DOHH2 (cell line): Measurements from ENCODE around the gene SPTBN1.
"Not testable (repeated sequence)": the region's sequence is repeated elsewhere in the genome, so short reads cannot be mapped to it uniquely, and the experiment has no call there.

Experiments
- H3F3A ChIP-seq: fragments of 200-600 bp; sonication (generic), shearing (Covaris generic); 2 replicates; pipeline ENCODE4 v1.6.0; 2016; ENCODE audit warnings: antibody characterized with exemption, mild to moderate bottlenecking; ENCODE audit not compliant: control insufficient read depth, insufficient read depth
- H3K27ac ChIP-seq: fragments of 200-600 bp; sonication (generic); 2 replicates; pipeline ENCODE4 v1.5.1; 2014; ENCODE audit warnings: low read depth, mild to moderate bottlenecking, low read length, moderate library complexity
- H3K27me3 ChIP-seq: fragments of 200-600 bp; sonication (generic); 2 replicates; pipeline ENCODE4 v1.6.1; 2014; ENCODE audit warnings: mild to moderate bottlenecking, low read length, mixed read lengths; ENCODE audit not compliant: control insufficient read depth
- H3K36me3 ChIP-seq: fragments of 200-600 bp; sonication (generic); 2 replicates; pipeline ENCODE4 v1.6.1; 2014; ENCODE audit warnings: mild to moderate bottlenecking, low read length, moderate library complexity, mixed read lengths; ENCODE audit not compliant: control insufficient read depth
- H3K4me1 ChIP-seq: fragments of 200-600 bp; sonication (generic); 2 replicates; pipeline ENCODE4 v1.6.1; 2014; ENCODE audit warnings: mild to moderate bottlenecking, low read length, mixed read lengths; ENCODE audit not compliant: control insufficient read depth
- H3K4me2 ChIP-seq: fragments of 200-600 bp; sonication (generic); 2 replicates; pipeline ENCODE4 v1.6.0; 2014; ENCODE audit warnings: mild to moderate bottlenecking, low read length, moderate library complexity
- H3K4me3 ChIP-seq: fragments of 200-600 bp; sonication (generic); 2 replicates; pipeline ENCODE4 v1.5.1; 2014; ENCODE audit warnings: mild to moderate bottlenecking, low read length, mixed read lengths
- H3K79me2 ChIP-seq: fragments of 200-600 bp; sonication (generic); 2 replicates; pipeline ENCODE4 v1.6.1; 2014; ENCODE audit warnings: mild to moderate bottlenecking, low read length, mixed read lengths; ENCODE audit not compliant: control insufficient read depth
- H3K9me2 ChIP-seq: fragments of 200-600 bp; sonication (generic); replicated peaks from 2 replicates; pipeline ENCODE4 v1.6.1; 2014; ENCODE audit warnings: mild to moderate bottlenecking, low read length, mixed read lengths; ENCODE audit not compliant: control insufficient read depth
- H3K9me3 ChIP-seq: fragments of 200-600 bp; sonication (generic); 2 replicates; pipeline ENCODE4 v1.6.1; 2014; ENCODE audit warnings: antibody characterized with exemption, low read length, mixed read lengths; ENCODE audit not compliant: control insufficient read depth, insufficient read depth
- H4K20me1 ChIP-seq: fragments of 200-600 bp; sonication (generic); 2 replicates; pipeline ENCODE4 v1.6.0; 2014; ENCODE audit warnings: low read depth, mild to moderate bottlenecking, antibody characterized with exemption, low read length, moderate library complexity; ENCODE audit not compliant: control insufficient read depth, insufficient read depth
- EZH2phosphoT487 ChIP-seq: fragments of 200-600 bp; sonication (generic); IDR thresholded peaks from 2 replicates; pipeline ENCODE4 v1.6.1; 2017; ENCODE audit warnings: borderline replicate concordance, mild to moderate bottlenecking, antibody characterized with exemption, low read length, moderate library complexity, mixed read lengths
- TF ChIP-seq, protein P1 (sequence below): fragments of 200-600 bp; sonication (generic); IDR thresholded peaks from one replicate; pipeline ENCODE4 v1.5.1; 2014; ENCODE audit warnings: antibody characterized with exemption, mild to moderate bottlenecking, low read depth, low read length; ENCODE audit not compliant: poor library complexity, severe bottlenecking

Gene SPTBN1

DNA sequence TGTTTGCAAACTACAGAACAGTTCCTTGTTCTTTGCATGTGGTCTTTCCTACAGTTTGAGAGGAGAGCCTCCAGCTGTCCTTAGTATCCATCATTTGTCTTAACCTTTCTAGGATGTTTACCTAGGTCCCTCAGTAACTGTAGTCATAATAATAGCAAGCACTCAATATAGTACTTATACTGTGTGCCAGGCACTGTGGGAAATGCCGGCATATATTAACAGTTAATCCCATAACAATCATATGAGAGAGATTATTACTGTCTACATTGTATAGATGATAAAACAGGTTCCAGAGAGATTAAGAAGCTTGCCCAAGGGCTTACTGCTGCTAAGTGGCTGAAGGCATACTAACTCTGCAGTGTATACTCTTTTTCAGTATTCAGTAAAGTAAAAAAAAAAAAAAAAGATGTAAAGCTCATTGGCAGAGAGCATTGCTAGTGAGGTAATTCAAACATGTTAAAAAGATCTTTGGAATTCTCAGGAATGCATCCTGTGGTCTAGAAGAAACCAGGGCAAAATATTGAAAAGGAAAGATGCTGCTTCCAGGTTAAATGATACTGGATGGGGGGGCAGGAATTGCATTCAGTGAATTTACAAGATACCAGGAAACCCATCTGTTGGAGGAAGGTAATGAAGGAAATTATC is 72.3 kb downstream of the SPTBN1 start:
- Histone ChIP-seq H3K27ac (no peak overlapping the region), H3K4me3 (no peak overlapping the region), H3K4me1 (no peaks in the 10 kb centered on the region), H3K27me3 (no peaks in the 10 kb centered on the region), H3K9me3 (no peaks in the 10 kb centered on the region), H3K4me2 (no peak overlapping the region), H3K36me3 (no peaks in the 10 kb centered on the region), H3K79me2 (no peaks in the 10 kb centered on the region), H3F3A (no peaks in the 10 kb centered on the region), H3K9me2 (no peaks in the 10 kb centered on the region), H4K20me1 (no peaks in the 10 kb centered on the region)
- TF ChIP-seq, protein P1, sequence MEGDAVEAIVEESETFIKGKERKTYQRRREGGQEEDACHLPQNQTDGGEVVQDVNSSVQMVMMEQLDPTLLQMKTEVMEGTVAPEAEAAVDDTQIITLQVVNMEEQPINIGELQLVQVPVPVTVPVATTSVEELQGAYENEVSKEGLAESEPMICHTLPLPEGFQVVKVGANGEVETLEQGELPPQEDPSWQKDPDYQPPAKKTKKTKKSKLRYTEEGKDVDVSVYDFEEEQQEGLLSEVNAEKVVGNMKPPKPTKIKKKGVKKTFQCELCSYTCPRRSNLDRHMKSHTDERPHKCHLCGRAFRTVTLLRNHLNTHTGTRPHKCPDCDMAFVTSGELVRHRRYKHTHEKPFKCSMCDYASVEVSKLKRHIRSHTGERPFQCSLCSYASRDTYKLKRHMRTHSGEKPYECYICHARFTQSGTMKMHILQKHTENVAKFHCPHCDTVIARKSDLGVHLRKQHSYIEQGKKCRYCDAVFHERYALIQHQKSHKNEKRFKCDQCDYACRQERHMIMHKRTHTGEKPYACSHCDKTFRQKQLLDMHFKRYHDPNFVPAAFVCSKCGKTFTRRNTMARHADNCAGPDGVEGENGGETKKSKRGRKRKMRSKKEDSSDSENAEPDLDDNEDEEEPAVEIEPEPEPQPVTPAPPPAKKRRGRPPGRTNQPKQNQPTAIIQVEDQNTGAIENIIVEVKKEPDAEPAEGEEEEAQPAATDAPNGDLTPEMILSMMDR, result no peak
- no peak for TF ChIP-seq EZH2phosphoT487

DNA sequence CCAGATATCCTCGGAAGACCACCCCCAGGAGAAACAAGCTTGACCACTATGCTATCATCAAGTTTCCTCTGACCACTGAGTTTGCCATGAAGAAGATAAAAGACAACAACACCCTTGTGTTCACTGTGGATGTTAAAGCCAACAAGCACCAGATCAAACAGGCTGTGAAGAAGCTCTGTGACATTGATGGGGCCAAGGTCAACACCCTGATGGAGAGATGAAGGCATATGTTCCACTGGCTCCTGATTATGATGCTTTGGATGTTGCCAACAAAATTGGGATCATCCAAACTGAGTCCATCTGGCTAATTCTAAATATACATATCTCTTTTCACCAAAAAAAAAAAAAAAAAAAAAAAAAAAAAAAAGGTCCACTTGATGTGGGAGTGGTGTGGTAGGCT is 73.4 kb downstream of the SPTBN1 start:
- H3K27me3 ChIP-seq, H3K4me3 ChIP-seq, H3K36me3 ChIP-seq, H3K79me2 ChIP-seq, H3K27ac ChIP-seq, H3K9me3 ChIP-seq, H3F3A ChIP-seq, H3K4me1 ChIP-seq, H4K20me1 ChIP-seq, H3K4me2 ChIP-seq, H3K9me2 ChIP-seq: not testable (repeated sequence)

DNA sequence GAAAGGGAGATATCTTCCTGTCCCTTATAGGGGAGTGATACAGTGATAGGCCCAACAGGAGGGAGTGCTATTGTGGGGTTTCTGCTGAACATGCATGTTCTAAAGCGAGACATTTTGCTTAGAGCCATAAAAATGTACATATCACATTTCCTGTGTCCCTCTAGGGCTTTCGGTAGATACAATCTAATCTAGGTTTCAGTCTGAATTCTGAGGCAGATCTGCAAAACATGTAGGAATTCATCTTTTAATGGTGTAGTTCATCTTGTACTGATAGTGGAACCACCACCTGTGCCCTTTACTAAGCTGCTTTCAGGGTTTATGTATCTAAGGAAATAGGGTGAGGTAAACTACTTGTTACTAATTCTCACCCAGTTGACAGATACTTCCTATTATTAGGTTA is 73.8 kb downstream of the SPTBN1 start:
- TF ChIP-seq EZH2phosphoT487, result no peak
- TF ChIP-seq, protein P1, result no peak
- H3K4me2 ChIP-seq, result no peak overlapping the region
- H4K20me1 ChIP-seq, result no peaks in the 10 kb centered on the region
- no peaks in the 10 kb centered on the region for H3K27me3 ChIP-seq
- H3F3A ChIP-seq, result no peaks in the 10 kb centered on the region
- no peak overlapping the region for H3K4me3 ChIP-seq
- no peaks in the 10 kb centered on the region for H3K9me2 ChIP-seq
- H3K27ac ChIP-seq, result no peak overlapping the region
- H3K9me3 ChIP-seq, result no peaks in the 10 kb centered on the region
- no peaks in the 10 kb centered on the region for H3K36me3 ChIP-seq
- H3K79me2 ChIP-seq, result no peaks in the 10 kb centered on the region
- H3K4me1 ChIP-seq, result no peaks in the 10 kb centered on the region

DNA sequence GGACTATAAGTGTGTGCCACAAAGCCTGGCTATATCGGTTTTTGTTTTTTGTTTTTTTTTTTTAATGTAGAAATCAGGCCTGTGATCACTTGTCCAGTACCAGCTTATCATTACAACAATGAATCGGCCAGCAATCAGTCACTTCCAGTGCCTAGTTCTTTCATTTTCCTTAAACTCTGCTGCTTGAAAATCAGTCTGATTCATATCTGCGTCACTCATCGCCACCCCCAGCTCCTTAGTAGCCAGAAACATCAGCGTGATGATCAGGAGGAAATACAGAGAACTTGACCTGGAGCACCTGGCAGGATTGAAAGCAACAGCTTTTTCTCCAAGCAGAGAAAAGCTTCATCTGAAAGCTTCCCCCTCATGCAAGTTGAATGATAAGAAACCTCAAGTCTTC is 75.4 kb downstream of the SPTBN1 start:
- no peaks in the 10 kb centered on the region for H3K4me1 ChIP-seq
- no peaks in the 10 kb centered on the region for H3K36me3 ChIP-seq
- H3K27me3 ChIP-seq, result no peaks in the 10 kb centered on the region
- H3K4me3 ChIP-seq, result no peak overlapping the region
- H3K4me2 ChIP-seq, result no peak overlapping the region
- H3K9me2 ChIP-seq, result no peaks in the 10 kb centered on the region
- no peak overlapping the region for H3K27ac ChIP-seq
- TF ChIP-seq EZH2phosphoT487, result no peak
- TF ChIP-seq, protein P1, result no peak
- H3K9me3 ChIP-seq, result no peaks in the 10 kb centered on the region
- H3F3A ChIP-seq, result no peaks in the 10 kb centered on the region
- H4K20me1 ChIP-seq, result no peaks in the 10 kb centered on the region
- H3K79me2 ChIP-seq, result no peaks in the 10 kb centered on the region
